Trophoblast cell (in vitro differentiated cells and primary cell): ENCODE results near the gene CCDC180.
"Not testable (repeated sequence)": the region's sequence is repeated elsewhere in the genome, so short reads cannot be mapped to it uniquely, and the experiment has no call there.

Experiments
- DNase-seq, 2 donors: peaks; one replicate each; pipeline ENCODE4 v3.0.0-alpha.2; 2016
- H2AFZ ChIP-seq: 2 replicates; pipeline ENCODE4 v1.6.1; 2013; ENCODE audit warnings: low read length, moderate library complexity, mild to moderate bottlenecking; ENCODE audit not compliant: insufficient read depth, poor library complexity
- H2AK5ac ChIP-seq: 2 replicates; pipeline ENCODE4 v1.6.1; 2013; ENCODE audit warnings: mild to moderate bottlenecking, low read length
- H2BK120ac ChIP-seq: 2 replicates; pipeline ENCODE4 v1.6.1; 2013; ENCODE audit warnings: low read length, mild to moderate bottlenecking, moderate library complexity; ENCODE audit not compliant: insufficient read depth, poor library complexity
- H2BK12ac ChIP-seq: 2 replicates; pipeline ENCODE4 v1.6.1; 2013; ENCODE audit warnings: mild to moderate bottlenecking, low read length, moderate library complexity
- H2BK5ac ChIP-seq: 2 replicates; pipeline ENCODE4 v1.6.1; 2013; ENCODE audit warnings: low read length, low read depth, moderate library complexity, mild to moderate bottlenecking; ENCODE audit not compliant: poor library complexity
- H3K14ac ChIP-seq: 2 replicates; pipeline ENCODE4 v1.6.1; 2013; ENCODE audit warnings: mild to moderate bottlenecking, low read length
- H3K18ac ChIP-seq: 2 replicates; pipeline ENCODE4 v1.6.1; 2013; ENCODE audit warnings: mild to moderate bottlenecking, low read length
- H3K23ac ChIP-seq: 2 replicates; pipeline ENCODE4 v1.6.1; 2013; ENCODE audit warnings: low read length
- H3K27ac ChIP-seq: 2 replicates; pipeline ENCODE4 v1.5.1; 2013; ENCODE audit warnings: low read depth, mild to moderate bottlenecking, inconsistent platforms, low read length, moderate library complexity
- H3K27me3 ChIP-seq: 2 replicates; pipeline ENCODE4 v1.6.1; 2013; ENCODE audit warnings: inconsistent platforms, mild to moderate bottlenecking, low read length, moderate library complexity; ENCODE audit not compliant: insufficient read depth
- H3K36me3 ChIP-seq, 2 experiments: 1 replicate in 1 of 2; 2 replicates in 1 of 2; pipeline ENCODE4 v1.6.1; 2013; ENCODE audit warnings: low read length in 2 of 2, mild to moderate bottlenecking in 2 of 2, moderate library complexity in 1 of 2; ENCODE audit not compliant: insufficient read depth in 2 of 2, control insufficient read depth in 1 of 2
- H3K4ac ChIP-seq: 2 replicates; pipeline ENCODE4 v1.6.1; 2013; ENCODE audit warnings: low read depth, mild to moderate bottlenecking, low read length, moderate library complexity
- H3K4me1 ChIP-seq, 2 experiments: 1 replicate in 1 of 2; 2 replicates in 1 of 2; pipeline ENCODE4 v1.6.1; 2013; ENCODE audit warnings: low read length in 2 of 2, mild to moderate bottlenecking in 2 of 2, moderate library complexity in 1 of 2; ENCODE audit not compliant: insufficient read depth in 2 of 2, control insufficient read depth in 1 of 2
- H3K4me2 ChIP-seq: 2 replicates; pipeline ENCODE4 v1.6.1; 2013; ENCODE audit warnings: inconsistent platforms, mild to moderate bottlenecking, low read length, moderate library complexity
- H3K4me3 ChIP-seq: 2 replicates; pipeline ENCODE4 v1.5.1; 2013; ENCODE audit warnings: mild to moderate bottlenecking, low read depth, low read length, inconsistent platforms
- H3K79me1 ChIP-seq: one replicate; pipeline ENCODE4 v1.6.1; 2013; ENCODE audit warnings: low read length
- H3K79me2 ChIP-seq: 2 replicates; pipeline ENCODE4 v1.6.1; 2013; ENCODE audit warnings: low read length, mild to moderate bottlenecking; ENCODE audit not compliant: control insufficient read depth, insufficient read depth, poor library complexity
- H3K9ac ChIP-seq: 2 replicates; pipeline ENCODE4 v1.6.1; 2013; ENCODE audit warnings: mild to moderate bottlenecking, low read length
- H3K9me3 ChIP-seq: 2 replicates; pipeline ENCODE4 v1.6.1; 2013; ENCODE audit warnings: low read depth, mild to moderate bottlenecking, control low read depth, inconsistent platforms, low read length; ENCODE audit not compliant: insufficient read depth
- H4K12ac ChIP-seq: 2 replicates; pipeline ENCODE4 v1.6.1; 2013; ENCODE audit warnings: low read depth, mild to moderate bottlenecking, low read length, moderate library complexity
- H4K8ac ChIP-seq: 2 replicates; pipeline ENCODE4 v1.6.1; 2013; ENCODE audit warnings: low read depth, mild to moderate bottlenecking, low read length, moderate library complexity
- H4K91ac ChIP-seq: one replicate; pipeline ENCODE4 v1.6.1; 2013; ENCODE audit warnings: low read depth, mild to moderate bottlenecking, low read length, moderate library complexity
- WGBS: extraction: QIAGEN DNeasy Blood & Tissue Kit; methylation state at CpG from one replicate; pipeline ENCODE4 v1.1.7; 2013; ENCODE audit warnings: missing lambda C conversion rate; ENCODE audit not compliant: insufficient read length, insufficient coverage; ENCODE audit errors: extremely low coverage; 5-methylcytosine and 5-hydroxymethylcytosine counted together

Gene CCDC180

GRCh38 chr9:97327562-97327961 lies 20.1 kb downstream of the CCDC180 start:
- H3K14ac ChIP-seq = no peak overlapping the region
- H3K9me3 ChIP-seq = no peaks in the 10 kb centered on the region
- H4K12ac ChIP-seq = no peak overlapping the region
- no peak overlapping the region for H3K4ac ChIP-seq
- no peak overlapping the region for H4K8ac ChIP-seq
- no peak for DNase-seq
- H3K4me1 ChIP-seq = no peaks in the 10 kb centered on the region
- H3K79me1 ChIP-seq = no peaks in the 10 kb centered on the region
- H4K91ac ChIP-seq = no peak overlapping the region
- H2BK12ac ChIP-seq = no peak overlapping the region
- no peaks in the 10 kb centered on the region for H3K27me3 ChIP-seq
- no peak overlapping the region for H2BK5ac ChIP-seq
- no peak overlapping the region for H3K4me3 ChIP-seq
- WGBS = no CpG with 5 or more reads among the region's 6 CpGs
- no peak overlapping the region for H2AFZ ChIP-seq
- no peak overlapping the region for H3K9ac ChIP-seq
- no peak overlapping the region for H2BK120ac ChIP-seq
- no peaks in the 10 kb centered on the region for H3K36me3 ChIP-seq
- no peak overlapping the region for H3K18ac ChIP-seq
- H2AK5ac ChIP-seq = no peak overlapping the region
- no peak overlapping the region for H3K4me2 ChIP-seq
- no peaks in the 10 kb centered on the region for H3K79me2 ChIP-seq
- H3K23ac ChIP-seq = no peak overlapping the region
- no peak overlapping the region for H3K27ac ChIP-seq

- Histone ChIP-seq H3K4me1 (no peaks in the 10 kb centered on the region), H2AK5ac (no peak overlapping the region), H4K8ac (no peak overlapping the region), H2BK12ac (no peak overlapping the region), H3K23ac (no peak overlapping the region), H3K14ac (no peak overlapping the region), H3K79me2 (no peaks in the 10 kb centered on the region), H2BK5ac (no peak overlapping the region), H3K36me3 (no peaks in the 10 kb centered on the region), H2BK120ac (no peak overlapping the region), H3K4me2 (no peak overlapping the region), H3K79me1 (no peaks in the 10 kb centered on the region), H4K12ac (no peak overlapping the region), H3K27me3 (no peaks in the 10 kb centered on the region), H2AFZ (no peak overlapping the region), H4K91ac (no peak overlapping the region), H3K27ac (no peak overlapping the region), H3K4ac (no peak overlapping the region), H3K9me3 (no peaks in the 10 kb centered on the region), H3K18ac (no peak overlapping the region), H3K4me3 (no peak overlapping the region), H3K9ac (no peak overlapping the region)
- DNase-seq = no peak
- no CpG with 5 or more reads among the region's 3 CpGs for WGBS
Observed at GRCh38 chr9:97332993-97333392, 25.5 kb downstream of the CCDC180 start.

- H2BK12ac ChIP-seq, H2BK120ac ChIP-seq, H2AK5ac ChIP-seq, H3K27me3 ChIP-seq, H4K12ac ChIP-seq, H3K9me3 ChIP-seq, H3K36me3 ChIP-seq, H2AFZ ChIP-seq, H3K4me1 ChIP-seq, H3K4ac ChIP-seq, H3K79me2 ChIP-seq, H3K79me1 ChIP-seq, H3K4me3 ChIP-seq, DNase-seq, H4K91ac ChIP-seq, H3K14ac ChIP-seq, H4K8ac ChIP-seq, H3K9ac ChIP-seq, H3K18ac ChIP-seq, H2BK5ac ChIP-seq, H3K4me2 ChIP-seq, H3K23ac ChIP-seq, H3K27ac ChIP-seq: not testable (repeated sequence)
- WGBS = no CpG with 5 or more reads among the region's 7 CpGs
Observed at GRCh38 chr9:97335622-97336021, 28.2 kb downstream of the CCDC180 start.

GRCh38 chr9:97348871-97349270 lies 41.4 kb downstream of the CCDC180 start:
- Histone ChIP-seq H3K27me3 (no peaks in the 10 kb centered on the region), H4K91ac (no peak overlapping the region), H3K9ac (no peak overlapping the region), H3K18ac (no peak overlapping the region), H4K12ac (no peak overlapping the region), H2AK5ac (no peak overlapping the region), H3K27ac (no peak overlapping the region), H3K4me3 (no peak overlapping the region), H2BK12ac (no peak overlapping the region), H3K14ac (no peak overlapping the region), H3K36me3 (no peaks in the 10 kb centered on the region), H3K4ac (no peak overlapping the region), H3K23ac (no peak overlapping the region), H3K9me3 (no peaks in the 10 kb centered on the region), H3K79me2 (no peaks in the 10 kb centered on the region), H3K4me2 (no peak overlapping the region), H2AFZ (no peak overlapping the region), H3K4me1 (no peaks in the 10 kb centered on the region), H2BK5ac (no peak overlapping the region), H4K8ac (no peak overlapping the region), H2BK120ac (no peak overlapping the region), H3K79me1 (no peaks in the 10 kb centered on the region)
- WGBS = no CpG with 5 or more reads among the region's 10 CpGs
- DNase-seq = no peak
